ENCODE results near the gene ZNF428. TPM values are rescaled to one million over a fixed set of nuclear protein-coding genes. Genes with fewer than 3 reads are reported as not detected.
A peak's percentile ranks its signal among the peaks of the same experiment; 100 is the strongest.
"Not testable (repeated sequence)": the region's sequence is repeated elsewhere in the genome, so short reads cannot be mapped to it uniquely, and the experiment has no call there.

Gene ZNF428
- total RNA-seq, 2 donors from 2014 or later, result 22.9 to 29.2 TPM

DNA sequence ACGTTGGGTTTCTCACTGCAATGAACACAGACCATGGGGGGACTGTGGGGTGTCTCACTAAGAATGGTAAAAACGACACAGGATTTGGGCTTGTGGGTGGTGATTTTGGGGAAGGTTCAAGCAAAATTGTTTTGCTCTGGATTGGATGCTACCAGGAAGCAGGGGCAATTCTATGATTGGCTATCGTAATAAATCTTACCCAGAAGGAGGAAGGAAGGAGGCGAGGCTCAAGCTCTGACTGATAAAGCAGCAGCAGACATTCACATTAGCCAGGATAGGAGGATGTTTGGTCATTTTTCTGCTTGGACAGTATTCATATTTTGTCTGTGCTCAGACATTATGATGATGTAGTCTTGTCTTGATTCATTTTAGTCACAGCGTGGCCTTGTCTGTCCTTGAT, 21.6 kb downstream of the ZNF428 start:
- DNase-seq (ENCODE audit: low spot score), result no peak
- intact Hi-C loops (cut with DNase I), result loop anchor here in 1 of 2 donors (10.0 kb wide), 1 partner anchor 63 kb away; the partner anchor contains the start of gene ZNF575

- intact Hi-C loops (cut with DNase I), result loop anchor here in 1 of 2 donors (10.0 kb wide), 1 partner anchor 62 kb away; the partner anchor contains the start of gene ZNF575
- DNase-seq (ENCODE audit: low spot score), result no peak
Observed at GRCh38 chr19:43596842-43597461, 22.5 kb downstream of the ZNF428 start.

- intact Hi-C loops (cut with DNase I), result loop anchor here in 1 of 2 donors (10.0 kb wide), 1 partner anchor 61 kb away; the partner anchor contains the start of gene ZNF575
- peak; percentile 100 for DNase-seq (ENCODE audit: low spot score)
Observed at GRCh38 chr19:43595999-43596841, 23.2 kb downstream of the ZNF428 start, which contains the start of the genes IRGQ and ZNF576. Gene IRGQ (minus strand): TSS chr19:43596134. CDS start chr19:43595338, 796 bp downstream. Gene ZNF576 (plus strand): TSS chr19:43596595. CDS start chr19:43597109, 514 bp downstream.

- DNase-seq (ENCODE audit: low spot score), result no peak
Observed at GRCh38 chr19:43595605-43595998, 23.8 kb downstream of the ZNF428 start.

DNA sequence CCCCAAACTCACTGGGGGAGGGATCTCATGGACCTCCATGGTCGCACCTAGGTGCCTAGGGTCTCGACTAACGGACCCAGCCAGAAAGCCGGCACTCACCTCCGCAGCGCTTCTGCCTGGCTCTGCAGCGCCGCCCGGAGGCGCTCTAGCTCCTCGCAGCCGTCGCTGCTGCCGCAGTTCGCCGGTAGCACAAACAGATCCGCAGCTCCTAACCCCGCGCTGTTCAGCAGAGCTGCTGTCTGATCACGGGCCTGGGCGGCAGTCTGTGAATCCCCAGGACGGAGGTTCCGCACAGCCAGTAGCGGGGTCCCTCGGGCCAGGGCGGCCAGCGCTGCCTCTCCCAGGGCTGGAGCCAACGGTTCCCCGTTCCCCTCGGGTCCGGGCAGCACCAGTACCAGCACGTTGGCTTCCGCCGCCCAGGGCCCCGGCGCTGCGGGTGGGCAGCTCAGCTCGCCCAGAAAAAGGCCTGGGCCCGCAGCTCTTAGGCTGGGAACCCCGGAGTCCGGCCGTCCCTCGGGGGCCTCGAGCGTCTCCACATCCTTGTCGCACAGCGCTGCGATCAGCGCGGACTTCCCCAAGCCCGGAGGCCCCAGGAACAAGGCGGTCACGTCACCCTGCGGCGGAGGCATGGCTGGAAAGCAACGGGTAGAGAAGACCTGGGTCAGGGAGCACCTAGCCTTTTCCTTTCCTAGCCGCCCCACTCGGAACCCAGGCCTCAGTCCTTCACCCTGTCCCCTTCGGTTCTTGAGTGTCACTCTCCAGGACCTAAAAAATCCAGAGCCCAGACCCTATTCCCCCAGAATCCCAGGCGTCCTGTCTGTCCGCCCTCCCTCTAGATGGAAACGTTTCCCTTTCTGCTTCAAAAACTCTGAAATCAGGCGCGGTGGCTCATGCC, 24.5 kb downstream of the ZNF428 start:
- intact Hi-C loops (cut with DNase I), result loop anchor here in 1 of 2 donors (10.0 kb wide), 1 partner anchor 60 kb away; the partner anchor contains the start of gene ZNF575
- DNase-seq (ENCODE audit: low spot score), result peak; percentile 92

More at GRCh38 chr19:43595605-43595998, 23.8 kb downstream of the ZNF428 start:
- intact Hi-C loops (cut with DNase I), result loop anchor here in 1 of 2 donors (10.0 kb wide), 1 partner anchor 61 kb away; the partner anchor contains the start of gene ZNF575

DNA sequence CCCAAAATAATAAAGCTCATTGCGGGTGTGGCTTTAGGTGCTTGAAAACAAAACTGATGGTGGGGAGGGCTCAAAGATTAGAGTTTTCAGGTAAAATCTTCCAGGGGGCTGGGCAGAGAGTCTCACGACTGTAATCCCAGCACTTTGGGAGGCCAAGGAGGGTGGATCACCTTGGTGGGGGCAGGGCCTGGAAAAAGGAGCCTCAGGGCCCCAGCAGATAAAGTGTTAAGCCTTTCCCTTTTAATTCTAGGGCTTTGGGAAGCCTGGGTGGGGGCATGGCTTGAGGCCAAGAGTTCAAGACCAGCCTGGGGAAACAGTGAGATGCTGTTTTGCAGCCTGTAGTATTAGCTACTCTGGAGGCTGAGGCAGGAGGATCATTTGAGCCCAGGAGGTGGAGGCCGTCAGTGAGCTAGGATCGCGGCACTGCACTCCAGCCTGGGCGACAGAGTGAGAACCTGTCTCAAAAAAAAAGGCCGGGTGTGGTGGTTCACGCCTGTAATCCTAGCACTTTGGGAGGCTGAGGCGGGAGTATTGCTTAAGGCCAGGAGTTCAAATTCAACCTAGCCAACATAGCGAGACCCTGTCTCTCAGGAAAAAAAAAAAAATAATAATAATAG, 25.2 kb downstream of the ZNF428 start:
- DNase-seq (ENCODE audit: low spot score), result no peak
- intact Hi-C loops (cut with DNase I), result loop anchor here in 1 of 2 donors (10.0 kb wide), 1 partner anchor 59 kb away; the partner anchor contains the start of gene ZNF575

- DNase-seq (ENCODE audit: low spot score), result no peak
- intact Hi-C loops (cut with DNase I), result loop anchor here in 1 of 2 donors (10.0 kb wide), 1 partner anchor 58 kb away; the partner anchor contains the start of gene ZNF575
Observed at GRCh38 chr19:43592800-43593350, 26.6 kb downstream of the ZNF428 start.

GRCh38 chr19:43591904-43592772, 27.3 kb downstream of the ZNF428 start:
- DNase-seq (ENCODE audit: low spot score), result no peak
- intact Hi-C loops (cut with DNase I), result loop anchor here in 1 of 2 donors (10.0 kb wide), 1 partner anchor 57 kb away; the partner anchor contains the start of gene ZNF575

GRCh38 chr19:43589678-43590077, 29.8 kb downstream of the ZNF428 start:
- DNase-seq (ENCODE audit: low spot score), result no peak
- intact Hi-C loops (cut with DNase I), result loop anchor here in 1 of 2 donors (10.0 kb wide), 1 partner anchor 55 kb away; the partner anchor contains the start of gene ZNF575

DNA sequence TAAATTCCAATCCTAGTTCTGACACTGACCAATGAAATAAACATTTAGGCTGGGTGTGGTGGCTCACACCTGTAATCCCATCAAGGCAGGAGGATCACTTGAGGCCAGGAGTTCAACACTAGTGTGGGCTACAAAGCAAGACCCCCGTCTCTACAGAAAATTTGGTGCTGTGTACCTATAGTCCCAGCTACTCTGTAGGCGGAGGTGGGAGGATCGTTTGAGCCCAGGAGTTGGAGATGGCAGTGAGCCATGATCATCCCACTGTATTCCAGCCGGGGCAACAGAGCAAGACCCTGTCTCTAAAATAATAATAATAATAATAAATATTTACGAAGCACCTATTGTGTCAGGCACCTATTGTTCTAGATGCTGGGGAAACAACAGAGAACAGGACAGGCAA, 30.2 kb downstream of the ZNF428 start:
- DNase-seq (ENCODE audit: low spot score), result no peak
- intact Hi-C loops (cut with DNase I), result no loop called here

DNA sequence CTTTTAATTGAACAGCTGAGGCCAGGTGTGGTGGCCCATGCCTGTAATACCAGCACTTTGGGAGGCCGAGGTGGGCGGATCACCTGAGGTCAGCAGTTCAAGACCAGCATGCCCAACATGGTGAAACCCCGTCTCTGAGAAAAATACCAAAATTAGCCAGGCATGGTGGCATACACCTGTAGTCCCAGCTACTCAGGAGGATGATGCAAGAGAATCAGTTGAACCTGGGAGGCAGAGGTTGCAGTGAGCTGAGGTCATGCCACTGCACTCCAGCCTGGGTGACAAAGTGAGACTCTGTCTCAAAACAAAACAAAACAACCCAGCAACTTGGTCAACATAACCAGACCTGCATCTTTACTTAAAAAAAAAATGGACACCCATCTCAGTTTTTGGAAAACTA, 32.4 kb downstream of the ZNF428 start:
- DNase-seq (ENCODE audit: low spot score); intact Hi-C loops (cut with DNase I): not testable (repeated sequence)

- DNase-seq (ENCODE audit: low spot score), result no peak
- intact Hi-C loops (cut with DNase I), result no loop called here
Observed at GRCh38 chr19:43586346-43586745, 33.1 kb downstream of the ZNF428 start.

GRCh38 chr19:43584484-43584883, 34.9 kb downstream of the ZNF428 start:
- DNase-seq (ENCODE audit: low spot score), result no peak
- intact Hi-C loops (cut with DNase I), result no loop called here

DNA sequence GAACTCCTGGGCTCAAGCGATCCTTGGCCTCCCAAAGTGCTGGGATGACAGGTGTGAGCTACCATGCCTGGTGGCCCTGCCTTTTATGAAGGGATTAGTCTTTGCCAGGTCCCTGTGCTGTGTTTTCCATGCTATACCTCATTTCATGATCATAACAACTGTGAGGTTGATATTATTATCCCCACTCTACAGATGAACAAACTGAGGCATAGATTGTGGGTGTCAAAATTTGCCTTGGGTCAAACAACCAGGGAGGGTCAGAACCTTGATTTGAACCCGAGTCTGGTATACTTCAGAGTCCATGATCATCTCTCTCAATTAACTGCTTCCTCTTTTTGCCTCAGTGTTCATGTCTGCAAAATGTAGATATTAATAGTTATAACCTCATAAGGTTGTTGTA, 36.9 kb downstream of the ZNF428 start:
- intact Hi-C loops (cut with DNase I), result no loop called here
- no peak for DNase-seq (ENCODE audit: low spot score)

GRCh38 chr19:43581467-43581866, 38.0 kb downstream of the ZNF428 start:
- DNase-seq (ENCODE audit: low spot score), result no peak
- intact Hi-C loops (cut with DNase I), result no loop called here

- intact Hi-C loops (cut with DNase I), result no loop called here
- DNase-seq (ENCODE audit: low spot score), result no peak
Observed at GRCh38 chr19:43578787-43579186, 40.6 kb downstream of the ZNF428 start.

Data from posterior vena cava (tissue), 2 donors.